Stimulated activated CD8-positive, alpha-beta memory T cell treated with anti-CD3 and anti-CD28 coated beads, Interleukin-4, amount 100 ng/mL, for 24 hours (primary cell): ENCODE results near the gene FAM151A.

Source experiments
- DNase-seq: peaks from one replicate; pipeline ENCODE4 v3.0.0-alpha.2; 2020; ENCODE audit warnings: low read depth

FAM151A gene

DNA sequence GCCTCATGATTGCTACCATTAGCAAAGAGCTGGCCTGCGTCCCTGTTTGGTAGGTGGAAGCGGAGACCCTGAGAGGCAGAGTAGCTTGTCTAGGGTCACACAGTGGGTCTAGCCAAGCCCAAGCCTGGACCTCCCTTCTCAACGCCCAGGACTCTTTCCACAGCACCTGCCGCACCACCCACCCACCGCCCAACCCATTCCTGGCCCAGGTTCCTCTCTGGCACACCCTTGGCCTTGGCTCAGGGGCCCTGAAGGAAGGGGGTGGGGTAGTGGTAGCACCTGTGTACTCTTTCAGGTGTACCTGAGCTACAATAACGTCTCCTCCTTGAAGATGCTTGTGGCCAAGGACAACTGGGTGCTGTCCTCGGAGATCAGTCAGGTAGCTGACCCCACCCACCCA lies 19.3 kb downstream of the FAM151A start:
- DNase-seq: no peak

DNA sequence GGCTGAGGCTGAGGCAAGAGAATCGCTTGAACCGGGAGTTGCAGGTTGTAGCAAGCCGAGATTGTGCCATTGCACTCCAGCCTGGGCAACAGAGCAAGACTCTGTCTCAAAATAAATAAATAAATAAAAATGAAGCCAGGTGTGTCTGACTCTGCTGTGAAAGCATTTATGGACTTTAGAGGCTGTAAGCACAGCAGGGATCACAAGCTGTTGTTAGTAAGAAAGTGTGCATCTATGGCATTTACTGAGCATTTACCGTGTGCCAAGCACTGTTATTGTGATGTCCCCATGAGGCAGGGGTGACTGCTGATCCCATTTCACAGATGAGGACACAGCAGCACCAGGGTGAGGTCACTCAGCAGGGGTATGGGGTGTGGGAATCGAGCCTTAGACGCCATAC lies 20.1 kb downstream of the FAM151A start:
- no peak for DNase-seq

DNA sequence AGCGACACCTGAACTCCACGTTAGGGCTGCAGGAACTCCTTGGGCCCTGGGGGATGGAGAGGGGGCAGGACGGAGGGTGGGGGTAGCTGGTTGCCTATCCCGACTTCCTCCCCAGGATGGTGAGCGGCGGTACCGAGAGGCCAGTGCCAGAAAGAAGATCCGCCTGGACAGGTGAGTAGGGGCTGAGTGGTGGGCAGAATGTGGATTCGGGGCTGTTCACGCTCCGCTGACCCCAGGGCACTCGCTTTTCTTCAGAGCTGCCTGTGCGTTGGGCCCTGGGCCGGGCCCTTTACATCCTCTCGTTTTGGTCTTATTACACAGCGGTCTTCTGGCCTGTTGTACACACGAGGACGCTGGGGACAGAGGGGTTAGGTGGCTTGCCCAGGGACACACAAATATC lies 20.8 kb downstream of the FAM151A start:
- DNase-seq: no peak

DNA sequence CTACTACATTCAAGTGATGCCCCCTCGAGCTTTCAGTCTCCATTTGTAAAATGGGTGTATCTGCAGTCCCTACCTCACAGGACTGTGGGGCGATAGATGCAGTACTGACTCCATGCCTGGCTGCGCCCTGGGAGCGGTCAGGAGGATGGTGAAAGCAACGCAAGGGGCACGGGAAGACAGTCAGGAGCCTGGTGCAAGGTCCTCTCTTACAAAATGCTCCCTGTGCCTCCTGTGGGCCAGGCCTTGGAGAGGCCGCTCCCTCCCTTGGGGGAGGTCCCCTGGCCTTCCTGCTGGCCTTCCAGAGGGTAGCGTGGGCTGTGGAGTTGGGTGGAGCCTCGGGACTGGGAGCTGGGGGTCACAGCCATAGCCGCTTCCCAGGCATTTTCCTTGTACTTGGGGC lies 21.6 kb downstream of the FAM151A start:
- DNase-seq: no peak

DNA sequence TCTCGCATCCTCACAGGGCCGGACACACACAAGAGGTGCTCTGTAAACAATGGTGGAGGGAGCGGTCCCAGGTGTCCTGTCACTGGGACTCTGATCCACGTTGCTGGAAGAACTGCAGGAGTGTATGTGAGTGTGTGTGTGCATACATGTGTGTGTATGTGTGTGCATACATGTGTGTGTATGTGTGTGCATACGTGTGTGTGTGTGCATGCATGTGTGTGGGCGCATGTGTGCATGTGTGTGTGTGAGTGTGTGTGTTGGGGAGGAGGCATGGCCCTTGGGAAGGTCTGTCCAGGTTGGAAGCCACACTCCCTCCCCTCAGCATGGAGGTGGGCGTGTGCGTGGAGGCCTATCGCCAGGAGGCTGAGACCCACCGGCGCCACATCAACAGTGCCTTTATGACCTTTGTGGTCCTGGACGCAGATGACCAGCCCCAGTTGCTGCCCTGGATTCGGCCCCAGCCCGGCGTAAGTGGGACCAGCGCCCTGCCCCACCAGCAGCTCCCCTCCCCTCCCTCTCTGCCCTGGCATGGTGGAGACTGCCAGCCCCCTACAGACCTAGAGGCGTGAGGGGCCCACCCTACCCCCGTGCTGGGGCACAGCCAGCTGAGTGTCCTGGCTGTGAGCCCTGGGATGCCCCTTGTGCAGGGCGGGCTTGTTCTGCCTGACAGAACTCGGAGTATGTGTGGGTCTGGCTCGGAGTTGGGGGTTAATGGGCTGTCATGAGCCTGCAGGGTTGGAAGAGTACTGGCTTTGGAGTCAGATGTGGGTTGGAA lies 22.2 kb downstream of the FAM151A start:
- no peak for DNase-seq

DNA sequence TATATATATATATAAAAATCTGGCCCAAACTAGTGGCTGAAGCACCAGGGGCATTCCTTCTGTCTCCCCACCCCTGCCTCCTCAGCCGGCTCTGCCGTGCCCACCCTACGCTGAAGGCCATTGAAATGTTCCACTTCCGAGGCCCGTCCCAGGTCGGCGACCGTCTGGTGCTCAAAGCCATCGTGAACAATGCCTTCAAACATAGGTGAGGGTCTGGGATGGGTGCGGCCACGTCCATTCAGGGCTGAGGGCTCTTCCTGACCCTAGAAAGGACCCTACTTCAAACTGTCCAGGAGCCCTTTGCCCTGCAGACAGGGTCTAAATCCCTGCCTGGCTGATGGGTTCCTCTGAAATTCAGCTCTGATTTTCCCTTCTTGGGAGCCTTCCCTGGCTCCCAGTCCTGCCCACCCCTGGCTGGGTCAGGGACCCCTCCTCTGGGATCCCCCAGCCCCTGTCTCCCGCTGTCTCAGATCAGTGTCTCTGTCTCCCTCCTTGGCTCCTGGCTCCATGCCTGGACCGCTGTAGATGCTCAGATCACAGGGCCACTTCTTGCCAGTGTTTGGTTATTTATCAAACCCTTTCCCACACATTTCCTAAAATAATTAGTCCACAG lies 24.0 kb downstream of the FAM151A start:
- DNase-seq: no peak

DNA sequence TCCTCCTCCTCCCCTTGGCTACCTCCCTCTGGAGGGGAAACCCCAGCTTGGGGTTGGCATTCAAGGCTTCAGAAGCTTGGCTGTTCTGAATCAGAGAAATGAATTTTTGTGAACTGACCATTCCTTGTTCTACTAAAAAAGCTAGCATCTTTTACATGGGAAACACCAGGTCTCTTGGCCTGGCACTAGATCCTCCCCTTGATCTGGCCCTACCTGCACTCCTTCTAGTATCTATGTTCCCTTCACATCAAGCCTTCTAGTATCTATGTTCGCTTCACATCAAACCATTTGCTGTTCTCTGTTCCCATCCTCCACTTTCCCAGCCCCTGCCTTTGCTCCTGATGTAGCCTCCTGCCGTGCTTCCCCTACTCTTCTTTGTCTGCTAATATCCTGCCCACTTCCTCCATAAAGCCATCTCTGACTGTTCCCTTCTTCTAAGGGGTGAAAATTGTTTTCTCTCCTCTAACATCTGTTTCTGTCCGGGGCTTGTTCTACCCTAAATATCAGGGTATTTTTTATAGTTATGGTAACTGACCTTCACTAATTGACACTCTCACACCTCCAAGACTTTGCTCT lies 25.8 kb downstream of the FAM151A start:
- DNase-seq: no peak

DNA sequence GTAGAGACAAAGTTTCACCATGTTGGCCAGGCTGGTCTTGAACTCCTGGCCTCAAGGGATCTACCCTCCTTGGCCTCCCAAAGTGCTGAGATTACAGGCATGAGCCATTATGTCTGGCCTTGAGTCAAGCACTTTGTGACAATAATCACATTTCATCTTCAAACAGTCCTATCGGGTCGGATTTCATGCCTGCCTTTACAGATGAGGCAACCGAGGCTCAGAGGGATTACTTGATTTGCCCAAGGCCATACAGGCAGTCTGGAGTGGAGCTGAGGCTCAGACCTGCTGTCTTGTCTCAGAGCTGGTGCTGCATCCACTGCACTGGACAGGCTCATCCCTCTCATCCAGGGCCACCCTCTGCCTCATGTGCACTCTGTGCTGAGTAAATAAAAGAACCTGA lies 26.6 kb downstream of the FAM151A start:
- DNase-seq: no peak

DNA sequence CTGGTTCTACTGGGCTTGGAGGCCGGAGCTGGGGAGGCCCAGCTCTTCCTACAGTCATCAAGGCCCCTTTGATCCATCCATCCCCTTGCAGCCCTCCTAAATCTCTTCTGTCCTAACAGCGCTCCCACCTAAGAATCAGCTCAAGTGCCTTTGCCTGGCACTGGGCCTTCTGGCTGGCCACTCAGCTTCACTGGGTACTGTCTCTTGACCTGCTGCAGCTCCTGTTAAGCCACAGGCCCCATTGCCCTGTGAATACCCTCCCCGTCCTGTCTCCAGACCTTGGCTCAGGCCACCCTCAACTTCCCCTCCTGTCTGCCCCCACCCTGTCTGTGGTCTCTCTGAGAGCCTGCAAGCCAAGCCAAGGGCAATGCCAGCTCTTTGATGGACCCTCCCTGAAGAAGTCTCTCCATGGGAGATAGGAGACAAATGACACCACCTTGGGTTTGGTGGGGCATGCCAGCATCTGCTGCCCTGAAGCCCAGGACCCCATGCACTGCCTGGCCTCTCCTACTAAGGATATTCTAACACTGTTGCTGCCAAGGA lies 27.3 kb downstream of the FAM151A start:
- DNase-seq: no peak

DNA sequence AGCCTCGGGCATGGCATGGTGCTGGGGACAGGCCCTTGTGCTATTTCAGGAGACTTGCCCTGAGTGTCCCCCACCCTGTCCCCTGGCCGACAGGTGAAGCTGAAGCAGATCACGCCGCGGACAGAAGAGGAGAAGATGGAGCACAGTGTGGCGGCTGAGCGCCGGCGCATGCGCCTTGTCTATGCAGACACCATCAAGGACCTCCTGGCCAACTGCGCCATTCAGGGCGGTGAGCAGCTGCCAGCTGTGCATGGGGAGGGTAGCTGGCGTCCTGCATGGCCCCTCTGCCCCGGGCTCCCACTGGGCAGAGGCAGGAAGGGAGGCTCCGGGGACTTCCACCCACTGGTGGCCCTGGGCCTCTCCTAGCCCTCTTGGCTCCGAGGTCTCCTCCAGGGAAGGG lies 28.9 kb downstream of the FAM151A start:
- no peak for DNase-seq

DNA sequence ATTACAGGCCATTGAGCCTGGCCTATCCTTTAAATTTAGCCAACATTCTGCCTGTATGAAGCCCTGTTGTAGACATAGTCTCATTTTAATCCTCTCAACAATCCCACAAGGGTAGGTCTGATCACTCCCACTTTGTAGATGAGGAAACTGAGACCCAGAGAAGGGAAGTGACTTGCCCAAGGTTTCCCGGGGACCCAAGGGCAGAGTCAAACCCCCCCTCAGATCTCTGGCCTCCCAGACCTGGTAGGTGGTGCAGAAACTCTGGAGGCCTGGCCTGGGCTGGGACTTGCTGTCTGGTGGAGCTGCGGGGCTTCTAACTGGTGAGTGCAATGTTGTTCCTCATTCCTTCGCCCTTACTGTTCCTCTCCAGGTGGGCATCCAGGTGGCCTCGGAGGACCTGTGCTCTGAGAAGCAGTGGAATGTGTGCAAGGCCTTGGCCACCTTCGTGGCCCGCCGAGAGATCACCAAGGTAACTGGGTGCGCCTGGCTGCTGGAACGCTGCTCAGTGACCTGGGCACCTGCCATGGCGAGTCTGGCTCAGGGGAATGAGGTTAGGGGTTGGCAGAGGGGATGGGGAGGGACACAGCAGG lies 29.7 kb downstream of the FAM151A start:
- DNase-seq: no peak

DNA sequence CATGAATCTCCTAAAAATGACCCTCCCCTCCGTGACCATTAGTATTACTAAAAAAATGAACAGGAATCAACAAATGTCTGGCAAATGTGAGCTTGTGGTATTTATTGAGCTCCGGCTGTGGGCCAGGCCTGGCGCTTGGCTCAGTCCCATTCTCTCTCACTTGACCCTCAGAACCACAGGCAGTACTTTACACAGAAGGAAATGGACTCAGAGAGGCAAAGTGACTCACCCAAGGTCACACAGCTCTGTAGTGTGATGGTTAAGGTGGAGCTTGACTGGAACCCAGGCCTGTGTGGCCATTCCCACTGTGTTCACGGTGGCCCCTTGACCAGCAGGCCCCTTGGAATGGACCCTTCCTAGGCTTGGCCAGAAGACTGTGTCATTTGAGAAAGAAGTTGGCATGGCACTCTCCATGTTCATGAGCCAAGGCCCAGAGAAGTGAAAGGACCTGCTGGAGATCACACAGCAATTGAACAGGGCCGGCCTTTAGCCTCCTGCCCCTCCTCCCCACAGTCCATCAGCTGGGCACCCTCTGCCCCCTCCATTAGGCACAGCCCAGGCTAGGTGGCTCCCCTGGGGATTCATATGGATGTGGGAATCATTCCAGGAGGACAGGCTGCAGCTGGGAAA lies 32.1 kb downstream of the FAM151A start:
- DNase-seq: no peak

DNA sequence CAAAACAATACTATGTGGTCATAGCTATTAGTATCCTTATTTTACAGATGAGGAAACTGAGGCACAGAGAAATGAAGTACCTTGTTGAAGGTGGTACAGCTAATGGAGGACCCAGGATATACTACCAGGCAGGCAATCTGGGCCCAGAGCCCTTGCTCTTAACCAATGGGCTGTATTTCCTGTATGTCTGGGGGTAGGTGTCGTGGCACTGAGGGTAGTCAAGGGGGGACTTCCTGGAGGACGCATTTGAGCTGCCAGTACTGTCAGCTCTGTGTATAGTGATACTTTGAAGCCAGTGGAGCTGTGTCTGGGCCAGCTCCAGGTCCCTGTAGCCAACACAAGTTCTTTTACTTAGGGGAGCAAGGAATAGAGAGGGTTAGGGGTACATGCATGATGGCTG lies 34.9 kb downstream of the FAM151A start:
- DNase-seq: no peak

DNA sequence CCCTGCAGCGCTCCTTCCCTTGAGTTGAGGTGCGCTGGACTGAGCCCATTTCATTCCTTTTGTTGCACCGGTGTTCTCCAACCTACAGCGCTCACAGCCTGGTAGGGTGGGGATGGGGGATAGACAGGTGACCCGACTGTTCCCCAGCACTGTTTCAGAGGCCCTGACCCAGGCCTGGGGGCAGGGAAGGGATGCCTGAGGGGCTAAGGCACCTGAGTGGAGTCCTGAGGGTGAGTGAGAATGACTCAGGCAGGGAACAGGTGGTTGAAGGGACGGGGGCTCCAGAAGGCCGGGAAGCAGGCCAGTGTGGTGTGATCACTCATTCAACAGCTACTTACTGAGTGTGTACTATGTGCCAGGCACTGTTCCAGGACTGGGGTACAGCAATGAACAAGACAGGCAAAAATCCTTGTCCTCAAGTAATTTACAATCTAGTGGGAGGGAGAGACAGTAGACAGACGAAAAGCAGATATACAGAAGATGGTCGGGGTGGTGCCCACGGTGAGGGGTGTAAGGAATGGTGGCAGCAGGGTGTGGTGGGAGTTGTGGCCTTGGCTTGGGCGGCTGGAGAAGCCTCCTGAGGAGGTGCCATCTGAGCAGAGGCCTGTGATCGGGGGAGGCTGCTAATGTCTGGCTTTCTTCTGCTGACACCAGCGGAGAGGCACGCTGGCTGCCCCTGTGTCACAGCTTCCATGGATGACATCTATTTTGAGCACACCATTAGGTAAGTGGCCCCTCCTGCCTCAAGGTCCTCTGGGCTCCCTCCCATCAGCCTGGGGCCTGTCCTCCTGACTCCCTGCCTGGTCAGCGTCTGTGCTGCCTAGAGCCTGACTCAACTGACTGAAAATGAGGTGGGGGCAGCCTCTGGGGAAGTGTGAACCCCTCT lies 37.9 kb downstream of the FAM151A start:
- no peak for DNase-seq

DNA sequence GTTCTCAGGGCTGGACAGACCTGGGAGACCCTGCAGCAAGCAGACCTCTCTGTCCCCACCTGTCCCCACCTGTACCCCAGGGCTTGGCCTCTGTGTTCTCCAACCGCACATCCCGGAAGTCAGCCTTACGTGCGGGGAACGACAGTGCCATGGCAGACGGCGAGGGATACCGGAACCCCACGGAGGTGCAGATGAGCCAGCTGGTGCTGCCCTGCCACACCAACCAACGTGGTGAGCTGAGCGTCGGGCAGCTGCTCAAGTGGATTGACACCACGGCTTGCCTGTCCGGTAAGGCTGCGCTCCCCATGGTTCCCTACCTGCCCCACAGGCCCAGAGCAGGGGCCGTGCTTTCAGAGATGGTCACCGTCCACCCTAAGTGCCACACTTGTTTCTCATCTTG lies 38.8 kb downstream of the FAM151A start:
- no peak for DNase-seq

DNA sequence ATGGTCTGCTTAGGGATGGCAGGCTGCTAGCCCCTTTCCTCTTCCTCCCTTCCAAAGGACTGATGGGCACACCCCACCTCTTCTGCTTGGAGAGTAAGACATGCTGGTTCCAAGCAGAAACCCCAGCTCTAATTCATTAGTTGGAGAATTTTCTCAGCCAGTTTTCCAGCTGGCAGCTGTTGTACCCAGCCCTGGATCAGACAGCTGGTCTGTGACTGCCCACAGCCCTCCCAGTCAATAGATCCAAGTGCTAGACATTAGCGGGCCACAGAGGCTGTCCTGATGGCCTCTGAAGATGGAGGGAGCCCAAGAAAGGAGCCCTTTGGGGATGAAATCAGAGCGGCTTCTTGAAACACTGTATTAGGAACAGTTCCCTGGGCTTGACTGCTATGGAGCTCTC lies 39.5 kb downstream of the FAM151A start:
- DNase-seq: no peak

DNA sequence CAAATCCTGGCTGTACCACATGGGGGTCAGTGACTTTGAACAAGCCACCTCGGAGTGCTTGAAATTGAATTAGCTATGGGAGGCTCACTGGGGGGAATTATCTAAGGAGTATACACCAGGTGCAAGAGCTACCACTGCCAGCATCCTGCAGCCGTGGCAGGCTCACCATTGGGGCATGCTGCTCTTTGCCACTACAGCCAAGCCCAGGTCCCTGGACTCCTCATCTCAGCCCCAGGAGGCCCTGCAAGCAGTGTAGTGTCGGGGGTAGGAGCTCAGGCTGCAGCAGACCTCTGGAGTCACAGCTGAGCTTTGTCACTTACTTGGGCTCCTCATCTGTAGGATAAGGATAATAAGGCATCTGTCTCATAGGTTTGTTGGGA lies 40.0 kb downstream of the FAM151A start:
- DNase-seq: no peak

DNA sequence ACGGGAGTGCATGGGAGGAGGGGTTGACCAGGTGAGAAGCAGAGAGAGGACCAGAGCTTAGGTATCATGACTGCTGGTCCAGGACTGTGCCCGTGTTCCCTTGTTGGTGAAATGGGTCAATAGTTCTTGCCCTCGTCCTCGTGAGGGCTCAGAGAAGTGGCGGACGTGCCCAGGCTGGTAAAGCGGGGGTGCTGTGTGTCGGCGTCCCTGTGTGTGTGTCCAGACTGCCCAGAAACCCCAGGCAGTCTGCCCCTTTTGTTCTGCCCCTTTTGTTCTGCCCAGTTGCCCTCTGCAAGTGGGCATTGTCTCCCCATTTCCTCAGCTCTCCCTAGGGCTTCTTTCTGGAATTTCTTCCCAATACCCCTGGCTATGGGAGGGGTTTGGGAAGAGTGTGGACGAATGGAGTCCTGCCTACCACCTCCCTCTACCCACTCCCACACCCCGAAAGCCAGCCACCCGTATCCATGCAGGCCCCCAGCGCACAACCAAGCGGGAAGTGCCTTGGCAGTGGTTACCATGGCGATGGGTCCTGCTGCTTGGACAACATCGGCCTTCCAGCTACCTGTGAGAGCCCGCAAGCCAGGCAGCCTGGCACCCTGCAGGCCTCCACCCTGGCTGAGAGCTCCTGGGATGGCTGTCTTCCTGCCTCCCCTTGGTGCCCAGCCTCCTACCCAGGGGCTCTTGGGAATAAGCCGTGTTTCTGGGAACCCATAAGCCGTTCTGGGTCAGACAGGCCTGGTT lies 40.6 kb downstream of the FAM151A start:
- no peak for DNase-seq

DNA sequence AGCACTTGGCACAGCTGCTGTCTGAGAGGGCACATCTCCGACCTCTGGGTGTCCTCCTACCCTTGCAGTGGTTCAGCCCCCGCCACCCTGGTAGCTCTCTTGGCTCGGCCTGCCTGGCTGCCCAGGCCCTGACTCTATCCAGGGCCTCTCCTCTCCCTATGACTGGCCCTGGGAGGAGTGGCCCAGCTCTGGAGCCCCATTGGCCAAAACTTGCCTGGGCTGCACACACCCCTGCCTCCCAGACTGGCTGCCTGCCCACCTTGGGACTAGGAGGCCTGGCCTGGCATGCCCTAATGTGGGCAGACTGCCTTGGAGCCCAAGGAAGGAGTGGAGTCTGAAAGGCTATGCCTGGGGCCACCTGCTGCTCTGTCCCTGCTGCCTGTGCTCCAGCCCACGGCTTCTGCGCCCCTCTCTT lies 41.7 kb downstream of the FAM151A start:
- DNase-seq: no peak

DNA sequence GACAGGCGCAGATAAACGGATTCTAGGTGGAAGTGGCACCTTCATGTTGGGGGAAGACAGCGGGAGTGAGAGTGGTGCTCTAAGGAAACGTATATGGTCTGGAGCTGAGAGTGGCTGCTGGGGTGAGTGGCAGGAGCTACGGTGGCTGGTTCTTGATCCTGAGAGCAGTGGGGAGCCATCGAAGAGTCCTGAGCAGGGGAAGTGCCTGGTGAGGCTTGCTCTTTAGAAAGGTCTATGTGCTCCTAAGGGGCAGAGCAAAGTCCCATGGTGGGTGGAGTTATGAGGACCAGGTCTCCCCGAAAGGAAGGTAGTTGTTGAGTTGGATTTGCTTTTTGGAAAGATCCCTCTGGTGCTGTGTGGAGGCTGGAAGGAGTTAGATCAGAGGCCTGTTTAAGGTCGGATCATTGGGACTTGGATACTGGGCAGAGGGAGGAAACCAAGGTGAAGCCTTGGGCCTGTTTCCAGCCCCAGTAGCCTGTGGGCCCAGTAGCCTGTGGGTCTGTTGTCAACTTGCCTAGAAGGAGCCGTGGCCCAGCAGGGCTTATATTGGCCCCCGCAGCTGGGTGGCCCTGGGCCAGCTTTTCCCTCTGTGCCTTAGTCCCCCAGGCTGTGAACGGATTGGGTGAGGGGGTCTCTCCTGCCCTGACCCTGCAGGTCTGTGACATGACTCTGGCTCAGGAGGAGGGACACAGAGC lies 42.3 kb downstream of the FAM151A start:
- DNase-seq: no peak
